ENCODE data around the gene TTLL10.

DNA sequence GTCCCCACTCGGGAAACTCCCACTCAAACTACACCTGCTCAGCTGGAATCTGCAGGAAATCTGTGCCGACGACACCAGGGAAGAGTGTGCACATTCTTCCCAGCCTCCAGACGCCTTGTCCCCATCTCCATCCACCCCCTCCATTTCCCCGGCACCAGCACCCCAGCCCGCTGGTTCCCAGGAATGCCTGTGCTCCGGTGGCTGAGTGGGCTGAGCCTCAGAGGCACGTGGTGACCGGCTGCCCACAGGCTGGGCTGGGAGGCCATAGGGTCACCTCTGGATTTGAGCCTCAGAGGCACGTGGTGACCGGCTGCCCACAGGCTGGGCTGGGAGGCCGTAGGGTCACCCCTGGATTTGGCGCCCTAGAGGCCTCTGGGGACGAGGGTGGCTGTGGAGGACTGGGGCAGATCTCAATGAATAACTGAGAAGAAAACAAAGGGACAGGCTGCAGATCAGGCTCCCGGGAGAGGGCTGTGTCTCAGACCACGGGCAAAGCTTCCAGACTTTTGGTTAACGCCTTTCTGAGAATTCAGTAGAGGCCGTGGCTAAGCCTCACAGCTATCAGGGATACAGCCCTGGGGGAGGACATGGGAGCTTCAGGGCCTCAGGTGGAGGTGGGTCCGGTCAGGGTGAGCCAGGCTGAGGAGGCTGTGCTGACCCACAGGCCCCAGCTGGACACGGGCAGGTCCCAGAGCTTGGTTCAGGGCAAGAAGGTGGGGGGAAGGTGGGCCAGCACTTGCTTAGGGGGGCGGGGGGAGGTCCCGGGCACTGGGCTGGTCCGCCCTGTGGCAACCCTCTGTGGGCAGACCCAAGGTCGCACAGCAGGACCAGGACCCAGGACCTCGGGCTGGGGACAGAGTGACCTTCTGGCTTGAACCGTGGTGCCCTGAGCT, 17.3 kb upstream of the TTLL10 start:
- TF ChIP-seq TAF1 (IDR thresholded peaks at IDR 0.05; ENCODE audit: low read depth, low read length) (no peak), POLR2A (IDR thresholded peaks at IDR 0.05; ENCODE audit: low read depth, low read length) (no peak), POLR2AphosphoS5 (IDR thresholded peaks at IDR 0.05; ENCODE audit: low read depth, low read length) (no peak), PAX5 (IDR thresholded peaks at IDR 0.05; ENCODE audit: insufficient read depth, low read length, severe bottlenecking) (no peak), POU2F2 (IDR thresholded peaks at IDR 0.05; ENCODE audit: low read depth, low read length) (no peak)
